HepG2 (cell line): ENCODE measurements around the gene ACSF3. TPM values are rescaled to one million over a fixed set of nuclear protein-coding genes. Genes with fewer than 3 reads are reported as not detected.
A peak's percentile ranks its signal among the peaks of the same experiment; 100 is the strongest.

Experiments
- CCAR2 ChIP-seq: fragments of 200-400 bp; formaldehyde crosslinking; optimal IDR thresholded peaks from 2 replicates; pipeline ENCODE3; 2018; ENCODE audit warnings: low read depth, mild to moderate bottlenecking, low read length, moderate library complexity
- CTCF ChIP-seq: sonication (generic); formaldehyde crosslinking; IDR thresholded peaks from 2 replicates; pipeline ENCODE4 v1.5.0; 2020; ENCODE audit warnings: mild to moderate bottlenecking, missing genetic modification reagents, moderate library complexity
- E2F5 ChIP-seq: sonication (generic); formaldehyde crosslinking; conservative IDR thresholded peaks from 2 replicates; pipeline ENCODE4 v1.4.0; 2020; ENCODE audit warnings: missing genetic modification reagents
- EHMT2 ChIP-seq: fragments of 200-600 bp; sonication (generic); IDR thresholded peaks from 2 replicates; pipeline ENCODE4 v1.7.0; 2017; ENCODE audit warnings: antibody characterized with exemption, low read depth, low read length, borderline replicate concordance
- FOSL1 ChIP-seq: sonication (generic); formaldehyde crosslinking; IDR thresholded peaks from 2 replicates; pipeline ENCODE4 v1.9.0; 2021; ENCODE audit warnings: missing genetic modification reagents, borderline replicate concordance
- HDAC1 ChIP-seq: sonication (generic); formaldehyde crosslinking; IDR thresholded peaks from 2 replicates; pipeline ENCODE4 v1.5.1; 2020; ENCODE audit warnings: mild to moderate bottlenecking, missing genetic modification reagents
- HOXD1 ChIP-seq: sonication (generic); formaldehyde crosslinking; IDR thresholded peaks from 2 replicates; pipeline ENCODE4 v1.5.0; 2020; ENCODE audit warnings: missing genetic modification reagents
- MYNN ChIP-seq: sonication (generic); formaldehyde crosslinking; IDR thresholded peaks from 2 replicates; pipeline ENCODE4 v1.4.0; 2020; ENCODE audit warnings: mild to moderate bottlenecking, low read depth, missing genetic modification reagents
- NCOA5 ChIP-seq: sonication (generic); formaldehyde crosslinking; IDR thresholded peaks from 2 replicates; pipeline ENCODE4 v1.4.0; 2020; ENCODE audit warnings: missing genetic modification reagents
- SAFB2 ChIP-seq: sonication (generic); formaldehyde crosslinking; IDR thresholded peaks from 2 replicates; pipeline ENCODE4 v1.5.1; 2020; ENCODE audit warnings: missing genetic modification reagents, low read depth, mild to moderate bottlenecking, borderline replicate concordance
- SKI ChIP-seq: fragments of 450-650 bp; IDR thresholded peaks from one replicate; pipeline ENCODE4 v1.6.1; 2018; ENCODE audit warnings: mild to moderate bottlenecking; ENCODE audit not compliant: partially characterized antibody
- SOX5 ChIP-seq: IDR thresholded peaks from 2 replicates; pipeline ENCODE4 v1.6.1; 2016; ENCODE audit warnings: borderline replicate concordance
- ZBTB2 ChIP-seq: sonication (generic); formaldehyde crosslinking; IDR thresholded peaks from 2 replicates; pipeline ENCODE4 v1.8.0; 2022; ENCODE audit warnings: low read depth, missing genetic modification reagents
- ZBTB43 ChIP-seq: sonication (generic); formaldehyde crosslinking; conservative IDR thresholded peaks from 2 replicates; pipeline ENCODE4 v1.4.0; 2020; ENCODE audit warnings: missing genetic modification reagents
- ZNF414 ChIP-seq: sonication (generic); formaldehyde crosslinking; IDR thresholded peaks from 2 replicates; pipeline ENCODE4 v1.5.0; 2020; ENCODE audit warnings: missing genetic modification reagents
- ZNF577 ChIP-seq: sonication (generic); formaldehyde crosslinking; IDR thresholded peaks from 2 replicates; pipeline ENCODE4 v1.4.0; 2020; ENCODE audit warnings: mild to moderate bottlenecking, low read depth, missing genetic modification reagents, borderline replicate concordance
- ZNF639 ChIP-seq: conservative IDR thresholded peaks from 2 replicates; pipeline ENCODE4 v1.6.1; 2018; ENCODE audit warnings: missing genetic modification reagents
- ZNF678 ChIP-seq: sonication (generic); formaldehyde crosslinking; IDR thresholded peaks from 2 replicates; pipeline ENCODE4 v1.4.0; 2020; ENCODE audit warnings: mild to moderate bottlenecking, missing genetic modification reagents
- ZNF713 ChIP-seq: sonication (generic); formaldehyde crosslinking; IDR thresholded peaks from 2 replicates; pipeline ENCODE4 v1.4.0; 2020; ENCODE audit warnings: mild to moderate bottlenecking, missing genetic modification reagents
- ZNF775 ChIP-seq: sonication (generic); formaldehyde crosslinking; IDR thresholded peaks from 2 replicates; pipeline ENCODE4 v1.4.0; 2020; ENCODE audit warnings: missing genetic modification reagents, mild to moderate bottlenecking, moderate library complexity, borderline replicate concordance
- ZNF781 ChIP-seq: sonication (generic); formaldehyde crosslinking; IDR thresholded peaks from 2 replicates; pipeline ENCODE4 v1.5.1; 2020; ENCODE audit warnings: borderline replicate concordance, mild to moderate bottlenecking, missing genetic modification reagents; ENCODE audit errors: not compliant biosample characterization
- polyA plus RNA-seq, 8 experiments: library from polyadenylated mRNA; depleted of rRNA in 3 of 8; stranded (reverse) in 7 of 8; unstranded in 1 of 8; fragments of >200 nt; fragmentation: Illumina TruSeq in 4 of 8; extraction: Trizol in 4 of 8; gene quantifications; 2 replicates each; pipeline versions ENCODE4 v1.2.1 to v1.2.3, GENCODE V29; 2011 to 2016; ENCODE audit warnings: low read depth in 4 of 8, missing spikeins in 1 of 8, mixed read lengths in 1 of 8; ENCODE audit not compliant: insufficient read depth in 1 of 8
- total RNA-seq, 5 experiments: library from RNA; depleted of rRNA; stranded (reverse); fragments of >200 nt; fragmentation: Illumina TruSeq; extraction: Trizol; gene quantifications; 2 replicates each; pipeline ENCODE4 v1.2.3, GENCODE V29; 2016; ENCODE audit warnings: low read depth in 1 of 5

Gene ACSF3
- total and polyA plus RNA-seq, 2 of the 13 experiments (the other 11 are each of a cell fraction or from before 2014, with no cell fraction given), result 14.9 to 30.6 TPM

GRCh38 chr16:89191033-89191900 lies 97.6 kb downstream of the ACSF3 start (continued):
- TF ChIP-seq E2F5 (no peak), SKI (no peak), ZNF577 (CRISPR knock-in tag) (no peak), EHMT2 (no peak), ZBTB2 (CRISPR knock-in tag) (no peak), ZNF639 (CRISPR knock-in tag) (no peak), ZNF713 (CRISPR knock-in tag) (no peak), ZNF775 (no peak), ZNF781 (no peak), CTCF (CRISPR knock-in tag) (0 out of 2 replicates have a peak, but pooled peaks have one; percentile 14), ZNF678 (CRISPR knock-in tag) (0 out of 2 replicates have a peak, but pooled peaks have one; percentile 67), ZNF414 (CRISPR knock-in tag) (peak; percentile 44; the same call in 1 of the 2 replicates), FOSL1 (no peak), ZBTB43 (CRISPR knock-in tag) (no peak), CCAR2 (no peak), NCOA5 (CRISPR knock-in tag) (no peak), SAFB2 (CRISPR knock-in tag) (0 out of 2 replicates have a peak, but pooled peaks have one; percentile 16), HOXD1 (no peak), HDAC1 (CRISPR knock-in tag) (peak; percentile 75), SOX5 (CRISPR knock-in tag) (no peak), MYNN (CRISPR knock-in tag) (no peak)
